GM19238 (cell line): ENCODE measurements around the gene TBX2.

Experiments
- DNase-seq: peaks from one replicate; pipeline ENCODE4 v3.0.0; 2011; ENCODE audit warnings: low spot score; ENCODE audit not compliant: insufficient read length

TBX2 gene

GRCh38 chr17:61453566-61454380, 54.1 kb downstream of the TBX2 start:
- no peak for DNase-seq

DNA sequence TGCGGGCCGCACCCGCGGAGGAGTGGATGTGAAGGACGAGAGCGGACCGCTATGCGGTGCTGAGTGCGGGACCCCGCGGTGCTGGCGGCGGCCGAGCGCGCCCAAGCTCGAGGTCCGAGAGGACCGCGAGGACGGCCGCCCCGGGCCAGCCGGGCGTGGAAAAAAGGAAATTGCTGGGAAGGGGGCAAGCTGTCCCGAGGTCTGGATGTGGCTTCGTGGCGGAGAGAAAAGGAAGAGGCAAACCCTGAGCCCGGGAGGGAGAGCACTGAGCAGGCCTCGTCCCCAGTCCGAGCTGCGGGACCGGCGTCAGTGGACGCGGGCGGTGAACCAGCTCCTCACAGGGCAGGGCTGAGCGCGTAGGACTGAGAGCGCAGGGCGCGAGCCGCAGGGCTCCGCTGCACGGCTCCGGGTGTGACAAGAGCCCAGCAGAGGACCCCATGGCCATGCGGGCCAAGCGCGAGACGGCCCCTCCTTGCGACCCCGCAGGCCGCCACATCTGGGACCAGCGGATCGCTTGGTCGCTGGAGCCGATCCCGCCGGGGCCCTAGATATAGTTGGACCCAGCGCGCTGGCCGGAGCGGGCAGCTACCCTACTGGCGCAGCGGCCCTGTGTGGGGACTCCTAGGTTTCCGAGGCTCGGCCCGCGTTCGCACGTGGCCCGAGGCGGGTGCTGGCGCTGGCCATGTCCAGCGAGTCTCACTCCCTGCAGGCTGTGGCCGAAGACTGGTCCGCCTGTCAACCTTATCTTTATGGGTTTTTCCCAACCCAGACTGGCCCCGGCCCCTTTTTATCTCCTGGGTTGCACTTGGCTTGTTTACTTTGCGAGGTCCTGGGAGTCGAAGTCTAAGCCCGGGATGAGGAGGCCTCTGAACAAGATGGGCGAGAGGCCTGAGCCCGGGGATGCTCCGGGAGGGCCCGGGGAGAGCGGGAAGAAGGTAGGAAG, 55.0 kb downstream of the TBX2 start:
- DNase-seq: no peak

DNA sequence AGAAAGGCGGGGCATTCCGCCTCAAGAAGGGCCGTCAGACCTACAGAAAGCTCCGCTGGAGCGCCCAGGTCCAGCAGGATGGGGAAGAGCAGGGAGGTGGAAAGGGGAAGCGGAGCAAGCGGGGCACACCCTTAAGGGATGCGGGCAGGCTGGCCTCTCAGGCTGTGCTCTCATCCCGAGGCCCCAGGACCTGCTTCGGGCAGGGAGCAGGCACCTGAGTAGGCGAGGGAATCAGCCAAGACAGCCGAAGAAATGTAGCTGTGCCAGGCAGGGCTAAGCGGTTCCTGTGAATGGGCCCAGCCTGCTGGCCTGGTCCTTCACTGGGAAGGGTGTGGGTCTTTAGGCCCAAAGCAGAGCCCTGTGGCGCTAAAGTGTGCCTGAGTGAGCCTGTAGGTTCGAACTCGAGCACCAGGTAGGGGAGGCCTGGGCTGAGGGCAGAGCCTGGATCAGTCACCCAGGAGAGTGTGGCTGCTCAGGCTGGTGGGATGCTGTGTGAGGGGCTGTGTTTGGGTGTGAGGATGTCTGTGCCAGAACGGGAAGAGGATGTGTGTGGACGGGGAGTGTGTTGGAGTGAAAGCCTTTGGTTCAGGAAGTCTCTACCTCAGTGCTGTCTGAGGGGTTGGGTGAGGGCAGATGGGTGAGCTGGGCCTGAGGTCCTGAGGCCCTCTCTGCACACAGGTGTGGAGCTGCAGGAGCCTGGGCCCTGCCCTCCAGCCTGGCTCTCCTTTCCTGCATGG, 55.8 kb downstream of the TBX2 start:
- no peak for DNase-seq

- no peak for DNase-seq
Measured at GRCh38 chr17:61456061-61456681, 56.5 kb downstream of the TBX2 start.

GRCh38 chr17:61456688-61457225, 57.1 kb downstream of the TBX2 start:
- no peak for DNase-seq

- no peak for DNase-seq
Measured at GRCh38 chr17:61457226-61457983, 57.8 kb downstream of the TBX2 start.

DNA sequence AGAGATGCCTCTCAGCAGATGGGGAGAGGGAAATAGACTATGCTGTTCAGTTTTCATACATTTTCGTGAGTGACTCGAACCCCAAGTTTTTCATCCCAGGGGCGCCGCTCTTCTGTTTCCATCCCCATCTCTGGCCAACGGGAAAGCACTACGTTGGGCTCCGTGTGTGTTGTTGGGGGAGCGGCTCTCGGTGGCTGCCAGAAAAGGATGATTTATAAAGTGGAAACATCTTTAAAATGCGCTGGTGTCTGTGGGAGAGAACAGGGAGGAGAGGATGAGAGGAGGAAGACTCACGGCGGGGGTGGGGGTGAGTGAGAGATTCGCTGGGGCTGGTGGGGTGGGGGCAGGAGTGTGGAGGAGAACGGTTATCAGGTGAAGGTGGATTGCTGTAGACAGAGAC, 58.4 kb downstream of the TBX2 start:
- DNase-seq: no peak

DNA sequence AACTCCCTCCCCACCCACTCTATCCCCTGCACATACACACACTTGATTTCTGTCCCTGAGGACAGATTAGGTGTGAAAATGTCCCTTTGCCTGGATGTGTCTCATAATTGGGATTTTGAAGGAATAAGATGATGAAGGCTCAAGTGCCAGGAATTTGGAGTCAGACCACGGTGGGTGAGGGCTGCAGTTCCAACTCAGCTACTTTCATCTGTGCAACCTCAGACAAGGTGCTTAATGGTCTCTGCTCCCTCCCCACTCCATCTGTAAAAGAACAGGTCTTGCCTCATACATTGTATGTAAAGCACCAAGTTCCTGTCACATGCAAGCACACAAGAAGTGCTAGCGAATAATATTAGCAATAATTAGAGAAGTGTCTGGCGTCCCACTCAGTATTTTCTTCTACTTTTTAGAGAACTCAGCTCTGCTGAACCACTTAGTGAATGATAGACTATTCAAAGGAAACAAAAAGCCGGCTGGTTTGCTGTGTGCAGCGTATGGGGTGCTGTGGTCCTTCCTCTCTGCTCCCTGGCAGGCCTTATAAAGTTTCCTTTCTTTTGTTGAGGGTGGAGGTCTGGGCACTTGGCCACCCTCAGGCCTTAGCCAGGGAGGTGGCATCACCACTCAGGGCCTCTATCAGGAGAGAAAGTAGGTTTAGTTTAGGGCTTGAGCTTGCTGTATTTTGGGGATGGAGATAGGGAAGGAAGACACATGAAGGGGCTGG, 58.9 kb downstream of the TBX2 start:
- no peak for DNase-seq
